ENCODE measurements around the gene EIF5A.

Gene EIF5A

GRCh38 chr17:7312432-7313087, 5.1 kb downstream of the EIF5A start:
- in situ Hi-C loops (cut with MboI; ENCODE audit: low sequenced_read_pairs) = no loop called here

- in situ Hi-C loops (cut with MboI; ENCODE audit: low sequenced_read_pairs) = no loop called here
These were observed 5.9 kb downstream of the EIF5A start for GRCh38 chr17:7313088-7313889.

GRCh38 chr17:7313890-7314718, 6.7 kb downstream of the EIF5A start:
- in situ Hi-C loops (cut with MboI; ENCODE audit: low sequenced_read_pairs) = no loop called here

- in situ Hi-C loops (cut with MboI; ENCODE audit: low sequenced_read_pairs) = no loop called here
These were observed 7.5 kb downstream of the EIF5A start, which contains the start of gene GPS2 for GRCh38 chr17:7314719-7315569. Gene GPS2 (minus strand): TSS chr17:7315360. CDS start chr17:7315052, 308 bp downstream.

- in situ Hi-C loops (cut with MboI; ENCODE audit: low sequenced_read_pairs) = no loop called here
These were observed 8.3 kb downstream of the EIF5A start for GRCh38 chr17:7315570-7316235.

GRCh38 chr17:7317161-7317803, 9.9 kb downstream of the EIF5A start:
- in situ Hi-C loops (cut with MboI; ENCODE audit: low sequenced_read_pairs) = no loop called here

- in situ Hi-C loops (cut with MboI; ENCODE audit: low sequenced_read_pairs) = no loop called here
These were observed 10.9 kb downstream of the EIF5A start for GRCh38 chr17:7318121-7318860.

GRCh38 chr17:7321466-7321865, 14.0 kb downstream of the EIF5A start:
- in situ Hi-C loops (cut with MboI; ENCODE audit: low sequenced_read_pairs) = no loop called here

GRCh38 chr17:7322520-7323194, 15.2 kb downstream of the EIF5A start:
- in situ Hi-C loops (cut with MboI; ENCODE audit: low sequenced_read_pairs) = no loop called here

- in situ Hi-C loops (cut with MboI; ENCODE audit: low sequenced_read_pairs) = no loop called here
These were observed 16.5 kb downstream of the EIF5A start for GRCh38 chr17:7323731-7324437.

GRCh38 chr17:7324438-7324779, 17.0 kb downstream of the EIF5A start:
- in situ Hi-C loops (cut with MboI; ENCODE audit: low sequenced_read_pairs) = no loop called here

GRCh38 chr17:7325031-7325528, 17.7 kb downstream of the EIF5A start:
- in situ Hi-C loops (cut with MboI; ENCODE audit: low sequenced_read_pairs) = no loop called here

- in situ Hi-C loops (cut with MboI; ENCODE audit: low sequenced_read_pairs) = no loop called here
These were observed 18.8 kb downstream of the EIF5A start for GRCh38 chr17:7326186-7326585.

GRCh38 chr17:7327056-7327455, 19.6 kb downstream of the EIF5A start:
- in situ Hi-C loops (cut with MboI; ENCODE audit: low sequenced_read_pairs) = no loop called here

- in situ Hi-C loops (cut with MboI; ENCODE audit: low sequenced_read_pairs) = no loop called here
These were observed 20.1 kb downstream of the EIF5A start for GRCh38 chr17:7327501-7327900.

- in situ Hi-C loops (cut with MboI; ENCODE audit: low sequenced_read_pairs) = no loop called here
These were observed 20.6 kb downstream of the EIF5A start for GRCh38 chr17:7328009-7328408.

- in situ Hi-C loops (cut with MboI; ENCODE audit: low sequenced_read_pairs) = no loop called here
These were observed 21.5 kb downstream of the EIF5A start, which contains the start of gene NEURL4 for GRCh38 chr17:7328840-7329373. Gene NEURL4 (minus strand): TSS chr17:7329335. CDS start chr17:7329312, 23 bp downstream.
